Mesodermal cell (in vitro differentiated cells): ENCODE results near the gene ADCY7.

Experiments
- H3K27ac ChIP-seq: 2 replicates; pipeline ENCODE4 v1.7.0; 2013; ENCODE audit warnings: mild to moderate bottlenecking, low read depth, low read length, moderate library complexity; ENCODE audit not compliant: severe bottlenecking
- H3K36me3 ChIP-seq: 2 replicates; pipeline ENCODE4 v1.7.1; 2013; ENCODE audit warnings: mild to moderate bottlenecking, low read length, moderate library complexity; ENCODE audit not compliant: control insufficient read depth, insufficient read depth
- H3K4me1 ChIP-seq: one replicate; pipeline ENCODE4 v1.7.1; 2013; ENCODE audit warnings: mild to moderate bottlenecking, low read length; ENCODE audit not compliant: insufficient read depth, control insufficient read depth, poor library complexity, severe bottlenecking
- H3K4me3 ChIP-seq: 2 replicates; pipeline ENCODE4 v1.7.0; 2013; ENCODE audit warnings: low read length, control low read depth, mild to moderate bottlenecking; ENCODE audit not compliant: insufficient read depth, poor library complexity, severe bottlenecking; ENCODE audit errors: extremely low read depth
- H3K9me3 ChIP-seq: 2 replicates; pipeline ENCODE4 v1.7.1; 2013; ENCODE audit warnings: mild to moderate bottlenecking, low read length, moderate library complexity; ENCODE audit not compliant: control insufficient read depth
- WGBS, 2 experiments: methylation state at CpG; one replicate each; pipeline ENCODE4 v1.1.5; 2013; ENCODE audit warnings: missing lambda C conversion rate in 2 of 2; ENCODE audit not compliant: insufficient coverage in 2 of 2; 5-methylcytosine and 5-hydroxymethylcytosine counted together

The ADCY7 gene

GRCh38 chr16:50316848-50317630 lies 50.7 kb downstream of the ADCY7 start:
- Histone ChIP-seq H3K4me1 (peaks cover 36% of the 10 kb centered on the region), H3K36me3 (peaks cover 88% of the 10 kb centered on the region), H3K27ac (no peak overlapping the region), H3K4me3 (no peak overlapping the region), H3K9me3 (no peaks in the 10 kb centered on the region)
- 94 to 97% methylated on average over 6 to 8 of the region's 10 CpGs for WGBS, 2 experiments

GRCh38 chr16:50318796-50319578 lies 52.6 kb downstream of the ADCY7 start:
- Histone ChIP-seq H3K4me3 (no peak overlapping the region), H3K4me1 (peaks cover 30% of the 10 kb centered on the region), H3K36me3 (peaks cover 93% of the 10 kb centered on the region), H3K9me3 (no peaks in the 10 kb centered on the region), H3K27ac (no peak overlapping the region)
- 91 to 96% methylated on average over 5 of the region's 9 CpGs for WGBS, 2 experiments

GRCh38 chr16:50320310-50320709 lies 54.0 kb downstream of the ADCY7 start:
- Histone ChIP-seq H3K36me3 (peaks cover 93% of the 10 kb centered on the region), H3K27ac (no peak overlapping the region), H3K9me3 (no peaks in the 10 kb centered on the region), H3K4me1 (peaks cover 16% of the 10 kb centered on the region), H3K4me3 (no peak overlapping the region)
- WGBS, 2 experiments: 92 to 96% methylated on average over 3 of the region's 5 CpGs

GRCh38 chr16:50322333-50322732 lies 56.0 kb downstream of the ADCY7 start:
- Histone ChIP-seq H3K9me3 (no peaks in the 10 kb centered on the region), H3K36me3 (peaks cover 92% of the 10 kb centered on the region), H3K27ac (no peak overlapping the region), H3K4me3 (no peak overlapping the region), H3K4me1 (peaks cover 3% of the 10 kb centered on the region)
- WGBS, 2 experiments: 100% methylated on average over 1 of the region's 1 CpG; no CpG with 5 or more reads in 1 of the 2 experiments

GRCh38 chr16:50323335-50324011 lies 57.1 kb downstream of the ADCY7 start:
- peaks cover 93% of the 10 kb centered on the region for H3K36me3 ChIP-seq
- no peak overlapping the region for H3K4me3 ChIP-seq
- H3K4me1 ChIP-seq: peaks cover 3% of the 10 kb centered on the region
- no peaks in the 10 kb centered on the region for H3K9me3 ChIP-seq
- WGBS, 2 experiments: 85 to 95% methylated on average over 10 of the region's 11 CpGs
- peak overlapping the region; percentile 32 for H3K27ac ChIP-seq

GRCh38 chr16:50324345-50324744 lies 58.0 kb downstream of the ADCY7 start:
- no peak overlapping the region for H3K4me3 ChIP-seq
- peaks cover 94% of the 10 kb centered on the region for H3K36me3 ChIP-seq
- H3K4me1 ChIP-seq: peaks cover 3% of the 10 kb centered on the region
- no peak overlapping the region for H3K27ac ChIP-seq
- no peaks in the 10 kb centered on the region for H3K9me3 ChIP-seq
- WGBS, 2 experiments: 95 to 100% methylated on average over 5 to 6 of the region's 6 CpGs

GRCh38 chr16:50326264-50326663 lies 59.9 kb downstream of the ADCY7 start:
- Histone ChIP-seq H3K4me3 (no peak overlapping the region), H3K4me1 (peaks cover 13% of the 10 kb centered on the region), H3K9me3 (no peaks in the 10 kb centered on the region), H3K27ac (no peak overlapping the region), H3K36me3 (peaks cover 82% of the 10 kb centered on the region)
- WGBS, 2 experiments: 93 to 97% methylated on average over 5 of the region's 5 CpGs

- Histone ChIP-seq H3K4me3 (no peak overlapping the region), H3K9me3 (no peaks in the 10 kb centered on the region), H3K36me3 (peaks cover 82% of the 10 kb centered on the region), H3K27ac (no peak overlapping the region), H3K4me1 (peaks cover 15% of the 10 kb centered on the region)
- WGBS, 2 experiments: 77 to 79% methylated on average over 5 to 6 of the region's 7 CpGs
Measured at GRCh38 chr16:50326835-50327465, 60.6 kb downstream of the ADCY7 start.

GRCh38 chr16:50329446-50330189 lies 63.3 kb downstream of the ADCY7 start:
- Histone ChIP-seq H3K4me3 (no peak overlapping the region), H3K4me1 (peaks cover 12% of the 10 kb centered on the region), H3K9me3 (no peaks in the 10 kb centered on the region), H3K27ac (peak overlapping the region; percentile 88), H3K36me3 (peaks cover 81% of the 10 kb centered on the region)
- WGBS, 2 experiments: 92 to 97% methylated on average over 10 of the region's 11 CpGs

GRCh38 chr16:50331570-50331969 lies 65.2 kb downstream of the ADCY7 start:
- Histone ChIP-seq H3K9me3 (no peaks in the 10 kb centered on the region), H3K4me1 (peaks cover 12% of the 10 kb centered on the region), H3K27ac (no peak overlapping the region), H3K36me3 (peaks cover 70% of the 10 kb centered on the region), H3K4me3 (no peak overlapping the region)
- 97 to 100% methylated on average over 4 to 5 of the region's 5 CpGs for WGBS, 2 experiments
